Measurements from ENCODE around the gene SPON1. TPM values are rescaled to one million over a fixed set of nuclear protein-coding genes. Genes with fewer than 3 reads are reported as not detected.
"Not testable (repeated sequence)": the region's sequence is repeated elsewhere in the genome, so short reads cannot be mapped to it uniquely, and the experiment has no call there.

The SPON1 gene
- polyA plus RNA-seq, 1 donor, result 71.8 TPM

GRCh38 chr11:14133381-14133780 is 170.9 kb downstream of the SPON1 start:
- H3K27me3 ChIP-seq (ENCODE audit: control insufficient read depth, insufficient read depth, low read length), result no peaks in the 10 kb centered on the region
- peak; percentile 13 to 70 for DNase-seq
- WGBS (ENCODE audit: insufficient coverage, low lambda C conversion rate), result no CpG with 5 or more reads among the region's 4 CpGs
- peaks cover 17% of the 10 kb centered on the region for H3K4me1 ChIP-seq (ENCODE audit: control insufficient read depth, insufficient read depth, low read length)
- H3K9me3 ChIP-seq (ENCODE audit: control insufficient read depth, low read depth, low read length), result peaks cover 6% of the 10 kb centered on the region
- H3K36me3 ChIP-seq (ENCODE audit: control insufficient read depth, insufficient read depth, low read length), result peaks cover 16% of the 10 kb centered on the region
- peak overlapping the region; percentile 60 for H3K27ac ChIP-seq (ENCODE audit: low read length)
- no peak overlapping the region for H3K4me3 ChIP-seq (ENCODE audit: low read length)

GRCh38 chr11:14136561-14136960 is 174.0 kb downstream of the SPON1 start:
- no peak for DNase-seq
- Histone ChIP-seq H3K9me3 (ENCODE audit: control insufficient read depth, low read depth, low read length) (no peaks in the 10 kb centered on the region), H3K36me3 (ENCODE audit: control insufficient read depth, insufficient read depth, low read length) (peaks cover 22% of the 10 kb centered on the region), H3K4me3 (ENCODE audit: low read length) (no peak overlapping the region), H3K27me3 (ENCODE audit: control insufficient read depth, insufficient read depth, low read length) (no peaks in the 10 kb centered on the region), H3K27ac (ENCODE audit: low read length) (no peak overlapping the region), H3K4me1 (ENCODE audit: control insufficient read depth, insufficient read depth, low read length) (peaks cover 17% of the 10 kb centered on the region)
- WGBS (ENCODE audit: insufficient coverage, low lambda C conversion rate), result 83% methylated on average over 1 of the region's 1 CpG

- peaks cover 17% of the 10 kb centered on the region for H3K4me1 ChIP-seq (ENCODE audit: control insufficient read depth, insufficient read depth, low read length)
- WGBS (ENCODE audit: insufficient coverage, low lambda C conversion rate), result no CpG with 5 or more reads among the region's 4 CpGs
Observed at GRCh38 chr11:14137284-14137683, 174.8 kb downstream of the SPON1 start.

GRCh38 chr11:14140991-14141390 is 178.5 kb downstream of the SPON1 start:
- Histone ChIP-seq H3K36me3 (ENCODE audit: control insufficient read depth, insufficient read depth, low read length) (peaks cover 18% of the 10 kb centered on the region), H3K4me3 (ENCODE audit: low read length) (no peak overlapping the region), H3K27ac (ENCODE audit: low read length) (no peak overlapping the region), H3K9me3 (ENCODE audit: control insufficient read depth, low read depth, low read length) (no peaks in the 10 kb centered on the region), H3K27me3 (ENCODE audit: control insufficient read depth, insufficient read depth, low read length) (no peaks in the 10 kb centered on the region), H3K4me1 (ENCODE audit: control insufficient read depth, insufficient read depth, low read length) (no peaks in the 10 kb centered on the region)
- WGBS (ENCODE audit: insufficient coverage, low lambda C conversion rate), result 100% methylated on average over 1 of the region's 3 CpGs
- no peak for DNase-seq

More at GRCh38 chr11:14137284-14137683, 174.8 kb downstream of the SPON1 start:
- DNase-seq, result no peak
- Histone ChIP-seq H3K36me3 (ENCODE audit: control insufficient read depth, insufficient read depth, low read length) (peaks cover 23% of the 10 kb centered on the region), H3K9me3 (ENCODE audit: control insufficient read depth, low read depth, low read length) (no peaks in the 10 kb centered on the region), H3K27ac (ENCODE audit: low read length) (no peak overlapping the region), H3K4me3 (ENCODE audit: low read length) (no peak overlapping the region), H3K27me3 (ENCODE audit: control insufficient read depth, insufficient read depth, low read length) (no peaks in the 10 kb centered on the region)

DNA sequence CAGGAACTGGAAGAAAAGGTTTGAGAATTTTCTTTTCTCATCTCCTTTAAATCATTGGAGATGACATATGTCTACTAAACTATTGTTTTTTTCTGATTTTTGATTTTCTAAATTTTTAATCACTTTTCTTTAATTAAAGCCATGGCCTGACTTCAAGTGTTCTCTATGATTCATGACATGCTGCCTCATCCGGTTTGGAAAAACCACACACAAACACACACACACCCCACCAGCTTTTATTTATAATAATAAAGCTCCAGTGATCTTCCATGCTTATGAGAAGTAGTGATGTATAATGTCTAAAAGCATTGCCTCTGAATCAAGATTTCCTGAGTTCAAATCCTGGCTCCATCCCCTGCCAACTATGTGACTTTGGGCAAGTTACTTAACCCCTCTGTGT is 179.2 kb downstream of the SPON1 start:
- Histone ChIP-seq H3K36me3 (ENCODE audit: control insufficient read depth, insufficient read depth, low read length) (peaks cover 13% of the 10 kb centered on the region), H3K9me3 (ENCODE audit: control insufficient read depth, low read depth, low read length) (no peaks in the 10 kb centered on the region), H3K4me3 (ENCODE audit: low read length) (no peak overlapping the region), H3K27me3 (ENCODE audit: control insufficient read depth, insufficient read depth, low read length) (no peaks in the 10 kb centered on the region), H3K27ac (ENCODE audit: low read length) (no peak overlapping the region), H3K4me1 (ENCODE audit: control insufficient read depth, insufficient read depth, low read length) (no peaks in the 10 kb centered on the region)
- no peak for DNase-seq
- 43% methylated on average over 1 of the region's 1 CpG for WGBS (ENCODE audit: insufficient coverage, low lambda C conversion rate)

DNA sequence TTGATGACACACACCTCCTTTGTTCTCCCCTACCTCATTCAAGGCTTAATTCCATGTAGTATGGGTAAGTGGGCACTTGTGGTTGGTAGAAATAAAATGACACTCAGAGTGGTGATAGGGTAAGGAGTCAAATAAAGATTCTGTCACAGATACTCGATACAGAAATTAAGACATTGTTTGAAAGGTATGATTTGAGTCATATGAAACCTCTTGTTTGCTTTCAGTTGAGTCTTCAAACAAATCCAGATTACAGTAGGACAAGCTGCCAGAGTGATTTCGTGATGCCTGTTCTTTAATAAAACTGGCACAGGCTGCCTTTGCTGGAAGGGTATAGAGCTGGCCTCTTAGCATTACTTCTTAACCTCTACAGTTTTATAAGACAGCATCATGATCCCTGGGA is 182.4 kb downstream of the SPON1 start:
- DNase-seq, result no peak
- no peak overlapping the region for H3K27ac ChIP-seq (ENCODE audit: low read length)
- no peaks in the 10 kb centered on the region for H3K4me1 ChIP-seq (ENCODE audit: control insufficient read depth, insufficient read depth, low read length)
- WGBS (ENCODE audit: insufficient coverage, low lambda C conversion rate), result no CpG with 5 or more reads among the region's 2 CpGs
- no peaks in the 10 kb centered on the region for H3K27me3 ChIP-seq (ENCODE audit: control insufficient read depth, insufficient read depth, low read length)
- no peak overlapping the region for H3K4me3 ChIP-seq (ENCODE audit: low read length)
- peaks cover 2% of the 10 kb centered on the region for H3K36me3 ChIP-seq (ENCODE audit: control insufficient read depth, insufficient read depth, low read length)
- no peaks in the 10 kb centered on the region for H3K9me3 ChIP-seq (ENCODE audit: control insufficient read depth, low read depth, low read length)

DNA sequence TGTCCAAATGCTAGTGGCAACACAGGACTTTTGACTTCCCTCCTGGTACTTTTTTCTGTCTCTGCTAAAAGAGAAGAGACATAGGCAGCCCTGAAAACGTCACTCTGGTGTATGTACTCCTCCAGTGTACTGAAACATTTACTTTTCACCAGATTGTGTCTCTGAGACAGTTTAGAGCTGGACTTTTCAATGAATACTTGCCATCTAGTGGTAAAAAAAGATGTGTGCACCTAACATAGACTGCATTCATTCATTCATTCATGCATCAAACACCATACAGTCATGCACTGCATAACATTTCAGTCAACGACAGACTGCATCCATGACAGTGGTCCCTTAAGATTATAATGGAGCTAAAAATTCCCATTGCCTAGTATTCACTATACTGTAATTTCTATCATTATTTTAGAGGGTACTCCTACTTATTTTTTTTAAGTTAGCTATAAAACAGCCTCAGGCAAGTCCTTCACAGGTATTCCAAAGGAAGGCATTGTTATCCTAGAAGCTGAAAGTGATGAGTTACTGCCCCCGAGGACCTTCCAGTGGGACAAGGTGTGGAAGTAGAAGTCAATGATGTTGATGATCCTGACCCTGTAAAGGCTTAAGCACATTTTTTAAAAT is 186.2 kb downstream of the SPON1 start:
- Histone ChIP-seq H3K9me3 (ENCODE audit: control insufficient read depth, low read depth, low read length) (peaks cover 6% of the 10 kb centered on the region), H3K27me3 (ENCODE audit: control insufficient read depth, insufficient read depth, low read length) (no peaks in the 10 kb centered on the region), H3K4me1 (ENCODE audit: control insufficient read depth, insufficient read depth, low read length) (no peaks in the 10 kb centered on the region), H3K4me3 (ENCODE audit: low read length) (no peak overlapping the region), H3K27ac (ENCODE audit: low read length) (no peak overlapping the region), H3K36me3 (ENCODE audit: control insufficient read depth, insufficient read depth, low read length) (peaks cover 5% of the 10 kb centered on the region)
- 67% methylated on average over 1 of the region's 3 CpGs for WGBS (ENCODE audit: insufficient coverage, low lambda C conversion rate)
- peak; percentile 29 to 51 for DNase-seq

GRCh38 chr11:14149683-14150082 is 187.2 kb downstream of the SPON1 start:
- H3K9me3 ChIP-seq (ENCODE audit: control insufficient read depth, low read depth, low read length), result peaks cover 12% of the 10 kb centered on the region
- DNase-seq, result no peak
- no peaks in the 10 kb centered on the region for H3K27me3 ChIP-seq (ENCODE audit: control insufficient read depth, insufficient read depth, low read length)
- H3K27ac ChIP-seq (ENCODE audit: low read length), result no peak overlapping the region
- WGBS (ENCODE audit: insufficient coverage, low lambda C conversion rate), result 100% methylated on average over 1 of the region's 2 CpGs
- H3K4me1 ChIP-seq (ENCODE audit: control insufficient read depth, insufficient read depth, low read length), result no peaks in the 10 kb centered on the region
- H3K4me3 ChIP-seq (ENCODE audit: low read length), result no peak overlapping the region
- peaks cover 5% of the 10 kb centered on the region for H3K36me3 ChIP-seq (ENCODE audit: control insufficient read depth, insufficient read depth, low read length)

DNA sequence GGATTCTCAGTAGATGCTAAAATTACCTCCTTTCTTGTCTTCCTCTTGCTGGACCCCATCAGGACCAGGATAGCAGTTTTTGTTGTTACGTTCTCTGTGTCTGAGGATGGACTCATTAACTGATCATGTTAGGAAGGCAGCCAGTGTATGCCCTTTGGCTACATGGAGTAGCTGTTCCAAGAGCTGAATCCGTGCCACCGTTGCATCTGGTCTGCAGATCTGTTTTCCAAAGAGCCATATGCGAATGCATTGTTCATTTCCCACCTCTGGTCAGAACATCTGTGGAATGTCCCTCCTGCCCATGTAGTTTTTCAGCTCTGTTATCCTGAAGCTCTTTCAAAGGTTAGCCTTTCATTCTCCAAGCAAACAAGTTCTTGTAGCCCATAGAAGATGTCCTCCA is 188.4 kb downstream of the SPON1 start:
- no CpG with 5 or more reads among the region's 4 CpGs for whole genome bisulfite sequencing (ENCODE audit: insufficient coverage, low lambda C conversion rate)
- Histone ChIP-seq H3K4me3 (ENCODE audit: low read length) (no peak overlapping the region), H3K27ac (ENCODE audit: low read length) (no peak overlapping the region), H3K27me3 (ENCODE audit: control insufficient read depth, insufficient read depth, low read length) (no peaks in the 10 kb centered on the region), H3K9me3 (ENCODE audit: control insufficient read depth, low read depth, low read length) (peaks cover 18% of the 10 kb centered on the region), H3K4me1 (ENCODE audit: control insufficient read depth, insufficient read depth, low read length) (no peaks in the 10 kb centered on the region), H3K36me3 (ENCODE audit: control insufficient read depth, insufficient read depth, low read length) (peaks cover 5% of the 10 kb centered on the region)
- no peak for DNase-seq

- not testable (repeated sequence) for H3K27ac ChIP-seq (ENCODE audit: low read length); DNase-seq; H3K36me3 ChIP-seq (ENCODE audit: control insufficient read depth, insufficient read depth, low read length); H3K4me3 ChIP-seq (ENCODE audit: low read length); H3K4me1 ChIP-seq (ENCODE audit: control insufficient read depth, insufficient read depth, low read length); H3K27me3 ChIP-seq (ENCODE audit: control insufficient read depth, insufficient read depth, low read length)
- WGBS (ENCODE audit: insufficient coverage, low lambda C conversion rate), result no CpG with 5 or more reads among the region's 1 CpG
- H3K9me3 ChIP-seq (ENCODE audit: control insufficient read depth, low read depth, low read length), result peaks cover 30% of the 10 kb centered on the region
Observed at GRCh38 chr11:14154103-14154502, 191.6 kb downstream of the SPON1 start.

GRCh38 chr11:14158393-14158792 is 195.9 kb downstream of the SPON1 start:
- no peaks in the 10 kb centered on the region for H3K4me1 ChIP-seq (ENCODE audit: control insufficient read depth, insufficient read depth, low read length)
- H3K27me3 ChIP-seq (ENCODE audit: control insufficient read depth, insufficient read depth, low read length), result no peaks in the 10 kb centered on the region
- H3K9me3 ChIP-seq (ENCODE audit: control insufficient read depth, low read depth, low read length), result peaks cover 26% of the 10 kb centered on the region
- no peak for DNase-seq
- no peak overlapping the region for H3K27ac ChIP-seq (ENCODE audit: low read length)
- WGBS (ENCODE audit: insufficient coverage, low lambda C conversion rate), result no CpG with 5 or more reads among the region's 1 CpG
- peaks cover 2% of the 10 kb centered on the region for H3K36me3 ChIP-seq (ENCODE audit: control insufficient read depth, insufficient read depth, low read length)
- no peak overlapping the region for H3K4me3 ChIP-seq (ENCODE audit: low read length)
